ENCODE measurements around the gene BEGAIN.
"Not testable (repeated sequence)": the region's sequence is repeated elsewhere in the genome, so short reads cannot be mapped to it uniquely, and the experiment has no call there.

The BEGAIN gene

GRCh38 chr14:100534528-100535286 lies 52.5 kb downstream of the BEGAIN start:
- DNase-seq = no peak

DNA sequence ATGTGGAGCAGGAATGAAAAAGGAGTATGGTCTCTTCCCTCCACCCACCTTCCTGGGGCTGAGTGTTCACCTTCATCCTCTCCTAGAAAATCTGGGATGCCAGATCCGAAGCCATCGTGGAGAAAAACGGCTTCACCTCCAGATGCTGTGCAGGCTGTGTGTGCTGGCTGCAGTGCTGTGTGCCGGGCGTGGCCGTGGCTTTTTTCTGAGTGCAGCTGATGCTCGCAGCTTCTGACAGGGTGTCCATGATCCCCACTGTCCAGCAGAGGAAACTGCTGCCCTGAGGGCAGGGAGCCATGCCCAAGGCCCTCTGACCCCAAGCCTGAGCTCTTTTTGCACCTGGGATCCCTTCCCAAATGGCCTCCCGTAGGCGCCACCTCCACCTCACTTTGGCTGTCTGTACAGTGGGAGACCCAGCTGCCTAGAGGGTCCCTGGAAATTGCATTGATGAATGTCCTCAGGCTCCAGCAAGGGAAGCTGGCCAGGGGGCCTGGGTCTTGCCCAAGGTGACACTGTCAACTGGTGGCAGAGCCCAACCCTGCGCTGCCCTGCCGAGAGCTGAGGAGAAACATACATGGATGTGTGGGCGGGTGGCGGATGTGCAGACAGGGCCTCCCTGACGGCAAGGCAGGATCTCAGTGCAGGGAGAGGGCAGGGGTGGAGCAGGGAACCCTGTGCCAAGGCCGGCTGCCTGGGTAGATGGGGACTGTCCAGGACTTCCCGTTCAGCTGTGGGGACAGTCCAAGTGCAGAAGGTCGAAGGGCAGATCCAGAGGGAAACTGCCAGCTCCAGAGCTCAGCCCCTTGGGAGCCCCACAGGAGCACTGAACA lies 53.3 kb downstream of the BEGAIN start:
- no peak for DNase-seq

GRCh38 chr14:100532906-100533655 lies 54.1 kb downstream of the BEGAIN start:
- DNase-seq = no peak

DNA sequence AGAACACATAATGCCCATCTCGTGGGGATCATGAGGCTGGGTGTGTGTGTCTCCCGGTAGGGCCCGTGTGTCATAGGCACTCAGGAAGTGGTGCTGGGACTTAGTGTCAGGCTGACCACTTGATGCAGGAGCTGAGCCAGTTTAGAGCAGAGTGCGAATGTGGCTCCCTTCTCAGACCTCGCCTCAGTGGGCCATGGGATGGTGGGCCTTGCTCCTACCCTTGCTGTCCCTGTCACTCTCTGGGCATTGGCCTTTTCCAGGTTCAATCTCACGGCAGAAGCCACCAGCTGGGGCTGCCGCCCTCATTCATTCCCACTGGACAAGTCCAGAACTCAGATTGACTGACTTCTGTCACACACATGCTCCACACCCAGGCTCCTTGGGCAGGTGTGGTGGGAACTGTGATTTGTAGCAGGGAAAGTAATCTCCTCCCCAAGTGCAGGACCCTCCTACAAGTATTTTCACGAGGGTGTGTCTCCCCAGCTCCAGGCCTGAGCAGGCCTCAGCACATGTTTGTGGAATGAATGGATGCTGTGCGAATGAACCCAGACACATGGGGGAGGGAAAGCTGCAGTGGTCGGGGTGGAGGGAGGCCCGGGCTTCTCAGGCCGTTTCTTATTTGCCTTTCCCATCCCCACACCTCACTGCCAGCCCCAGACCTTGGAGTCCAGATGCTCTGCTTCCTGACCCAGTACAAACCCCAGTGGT lies 54.9 kb downstream of the BEGAIN start:
- DNase-seq = no peak

GRCh38 chr14:100531152-100532121 lies 55.8 kb downstream of the BEGAIN start:
- no peak for DNase-seq

DNA sequence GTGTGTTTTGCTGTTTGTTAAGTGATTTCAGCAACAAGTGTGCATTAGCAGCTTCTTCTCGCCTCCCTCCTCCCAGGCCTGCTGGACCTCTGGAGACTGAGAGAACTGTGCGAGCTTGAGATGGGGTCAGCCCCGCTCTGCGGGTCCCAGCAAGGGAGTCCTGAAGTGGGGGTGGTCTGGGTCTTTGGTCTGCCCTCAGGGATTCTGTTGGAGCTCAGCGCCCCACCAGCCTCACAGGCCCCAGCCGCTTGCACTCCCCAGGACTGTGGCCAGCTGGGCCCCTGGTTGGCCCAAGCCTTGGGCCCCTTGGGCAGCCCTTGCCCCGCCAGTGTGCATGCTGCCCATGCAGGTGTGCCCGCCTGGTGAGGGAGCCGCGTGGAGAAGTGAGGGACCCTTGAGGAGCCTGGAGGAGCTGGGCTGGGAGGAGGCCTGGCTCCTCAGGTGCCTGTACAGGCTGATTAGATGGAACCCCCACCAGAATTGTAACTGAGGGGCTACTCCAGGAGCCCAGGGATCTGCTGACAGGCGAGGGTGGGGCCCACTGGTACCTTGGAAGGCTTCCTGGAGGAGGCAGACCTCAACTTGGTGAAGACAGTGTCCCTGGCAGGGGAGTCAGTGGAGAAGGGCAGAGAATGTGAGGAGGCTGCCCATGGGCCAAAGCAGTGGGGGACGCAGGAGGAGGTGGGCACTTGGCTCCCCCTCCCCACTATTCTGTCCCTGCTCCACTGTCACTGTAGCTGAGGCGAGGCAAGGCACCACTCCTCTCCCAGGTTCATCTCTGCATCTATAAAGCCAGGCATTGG lies 56.7 kb downstream of the BEGAIN start:
- DNase-seq = no peak

DNA sequence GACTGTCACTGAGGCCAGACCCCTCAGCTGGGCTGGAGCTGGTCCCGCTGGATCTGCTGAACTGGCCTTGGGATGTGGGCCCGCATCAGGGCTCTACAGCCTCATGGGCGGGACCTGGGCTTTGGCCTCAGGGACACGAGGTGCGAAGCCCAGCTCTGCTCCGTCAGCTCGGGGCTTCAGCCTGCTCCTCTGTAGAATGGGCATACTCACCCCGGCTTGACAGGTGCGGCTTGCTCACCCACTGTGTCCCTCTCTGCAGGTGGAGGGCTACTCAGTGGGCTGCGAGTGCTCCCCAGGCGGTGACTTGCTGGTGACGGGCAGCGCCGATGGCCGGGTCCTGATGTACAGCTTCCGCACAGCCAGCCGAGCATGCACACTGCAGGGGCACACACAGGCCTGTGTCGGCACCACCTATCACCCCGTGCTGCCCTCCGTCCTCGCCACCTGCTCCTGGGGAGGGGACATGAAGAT lies 57.6 kb downstream of the BEGAIN start:
- DNase-seq = no peak

GRCh38 chr14:100528962-100529560 lies 58.2 kb downstream of the BEGAIN start:
- DNase-seq = no peak

DNA sequence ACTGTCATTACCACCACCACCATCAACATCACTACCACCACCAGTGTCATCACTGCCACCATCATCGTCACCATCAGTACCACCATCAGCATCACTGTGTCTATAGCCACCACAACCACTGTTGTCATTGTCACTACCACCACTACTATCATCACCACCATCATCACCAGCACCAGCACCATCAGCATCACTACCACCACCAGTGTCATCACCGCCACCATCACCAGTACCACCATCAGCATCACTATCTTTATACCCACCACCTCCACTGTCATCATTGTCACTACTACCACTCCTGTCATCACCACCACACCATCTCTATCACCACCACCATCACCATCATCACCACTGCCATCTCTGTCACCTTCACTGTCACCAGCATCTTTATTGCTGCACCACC lies 60.6 kb downstream of the BEGAIN start:
- no peak for DNase-seq

DNA sequence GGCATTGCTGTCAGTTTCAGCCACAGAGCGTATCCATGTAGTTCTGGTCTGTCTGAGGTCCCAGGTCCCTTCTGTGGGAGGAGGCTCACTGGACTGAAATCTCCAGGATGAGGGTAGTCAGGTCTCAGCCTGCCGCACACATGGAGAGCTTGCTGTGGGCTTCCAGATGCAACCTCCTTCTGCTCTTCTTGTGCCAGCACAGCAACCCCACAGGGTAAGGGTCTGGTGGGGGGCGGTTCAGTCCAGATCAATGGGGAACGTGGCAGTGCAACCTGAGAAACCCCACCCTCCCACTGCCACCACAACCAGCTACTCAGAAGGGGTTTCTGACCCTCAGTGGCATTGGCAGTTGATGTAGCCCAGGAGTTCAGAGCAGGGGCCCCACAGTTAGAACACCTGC lies 61.2 kb downstream of the BEGAIN start:
- DNase-seq = no peak

- DNase-seq = no peak
Measured at GRCh38 chr14:100525615-100526014, 61.6 kb downstream of the BEGAIN start.

- no peak for DNase-seq
Measured at GRCh38 chr14:100524933-100525243, 62.3 kb downstream of the BEGAIN start.

- DNase-seq = no peak
Measured at GRCh38 chr14:100524233-100524932, 62.8 kb downstream of the BEGAIN start.

DNA sequence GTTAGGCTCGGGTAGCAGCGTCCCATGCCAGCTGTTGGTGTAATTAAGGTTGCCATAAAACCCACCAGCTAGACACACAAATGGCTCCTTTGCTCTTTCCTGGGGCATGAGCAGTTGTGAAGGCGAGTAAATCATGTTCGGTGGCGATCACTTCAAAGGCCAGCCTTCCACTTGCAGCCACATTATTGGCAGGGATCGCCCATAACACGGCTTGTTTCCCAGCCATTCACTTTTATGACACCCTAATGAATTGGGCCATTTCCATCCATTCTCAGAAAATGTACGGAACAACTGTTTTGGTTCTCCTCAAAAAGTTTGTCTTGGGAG lies 63.4 kb downstream of the BEGAIN start:
- no peak for DNase-seq

DNA sequence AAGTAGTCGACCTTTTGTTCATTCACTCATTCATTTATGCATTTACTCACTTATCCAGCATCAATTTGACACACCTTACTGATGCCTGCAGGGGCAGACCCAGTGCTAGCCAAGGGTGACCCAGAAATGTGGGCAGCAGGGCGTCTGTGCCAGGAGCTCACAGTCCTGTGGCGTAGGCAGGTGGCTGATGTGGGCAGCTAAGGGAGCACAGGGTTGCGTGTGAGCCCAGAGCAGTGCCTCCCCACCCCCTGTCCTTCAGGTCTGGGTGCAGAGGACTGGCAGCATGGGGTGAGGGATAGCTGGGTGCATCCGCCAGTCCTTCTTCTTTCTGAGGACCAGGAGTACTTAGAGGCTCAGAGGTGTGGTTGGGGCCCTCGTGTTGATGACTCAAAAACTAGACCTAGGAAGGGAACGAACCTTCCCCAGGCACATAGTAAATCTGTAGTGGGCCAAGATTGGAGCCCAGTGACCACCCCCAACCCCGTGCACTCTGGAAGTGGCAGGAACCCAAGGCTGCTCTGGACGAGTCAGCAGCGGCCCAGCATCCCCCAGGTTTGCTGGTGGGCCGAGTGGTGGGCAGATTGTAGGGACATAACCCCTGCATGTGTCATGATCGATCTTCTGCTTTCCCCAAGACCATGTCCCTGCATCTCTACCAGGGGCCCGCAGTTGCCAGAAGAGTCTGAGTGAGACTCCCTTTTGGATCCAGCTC lies 63.9 kb downstream of the BEGAIN start:
- DNase-seq = no peak

DNA sequence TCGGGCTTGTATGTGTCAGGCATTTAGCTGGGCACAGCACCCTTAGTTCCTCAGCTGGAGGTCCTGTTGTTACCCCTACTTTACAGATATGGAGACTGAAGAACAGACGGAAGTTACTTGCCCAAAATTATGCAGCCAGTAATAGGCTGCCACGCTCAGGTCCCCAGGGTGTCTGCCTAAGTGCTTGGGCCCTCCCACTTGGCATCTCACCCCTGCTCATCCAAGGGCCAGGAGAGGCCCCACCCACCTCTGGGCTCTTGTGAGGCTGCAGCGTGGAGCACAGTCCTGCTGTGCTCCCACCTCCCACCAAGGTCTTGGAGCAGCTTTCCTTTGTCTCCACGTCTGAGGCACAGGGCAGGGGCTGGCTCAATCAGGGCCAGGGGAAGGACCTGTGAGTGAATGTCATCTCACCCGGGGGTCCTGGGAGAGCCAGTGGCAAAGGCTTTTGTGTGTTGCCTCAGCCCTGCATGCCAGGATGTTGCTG lies 64.6 kb downstream of the BEGAIN start:
- no peak for DNase-seq

- not testable (repeated sequence) for DNase-seq
Measured at GRCh38 chr14:100506053-100506452, 81.2 kb downstream of the BEGAIN start.

GRCh38 chr14:100504372-100505078 lies 82.7 kb downstream of the BEGAIN start:
- no peak for DNase-seq
